Colon (tissue), 2 donors: Measurements from ENCODE around the gene CRIP3.

Experiments used
- FAIRE-seq: peaks from 2 replicates; lab custom pipeline; 2012; peaks lifted over from hg19 to GRCh38; lab: Jason Lieb, UNC
- donor health status: control.
- donor health status: control.

The CRIP3 gene

GRCh38 chr6:43287717-43288679 lies 20.6 kb downstream of the CRIP3 start:
- FAIRE-seq, result no peak

GRCh38 chr6:43286980-43287716 lies 21.5 kb downstream of the CRIP3 start:
- FAIRE-seq, result no peak

- no peak for FAIRE-seq
Measured at GRCh38 chr6:43286456-43286979, 22.1 kb downstream of the CRIP3 start.

GRCh38 chr6:43285832-43286231 lies 22.8 kb downstream of the CRIP3 start:
- no peak for FAIRE-seq

- no peak for FAIRE-seq
Measured at GRCh38 chr6:43284991-43285781, 23.4 kb downstream of the CRIP3 start.

- FAIRE-seq, result no peak
Measured at GRCh38 chr6:43283905-43284304, 24.7 kb downstream of the CRIP3 start.

- FAIRE-seq, result no peak
Measured at GRCh38 chr6:43283514-43283901, 25.1 kb downstream of the CRIP3 start.

- FAIRE-seq, result no peak
Measured at GRCh38 chr6:43282636-43283513, 25.8 kb downstream of the CRIP3 start.

- FAIRE-seq, result no peak
Measured at GRCh38 chr6:43282060-43282459, 26.6 kb downstream of the CRIP3 start.

- FAIRE-seq, result no peak
Measured at GRCh38 chr6:43280234-43280633, 28.4 kb downstream of the CRIP3 start.

GRCh38 chr6:43278524-43279078 lies 30.0 kb downstream of the CRIP3 start:
- FAIRE-seq, result no peak

- no peak for FAIRE-seq
Measured at GRCh38 chr6:43277643-43278523, 30.7 kb downstream of the CRIP3 start.

GRCh38 chr6:43277306-43277642 lies 31.4 kb downstream of the CRIP3 start:
- FAIRE-seq, result no peak

GRCh38 chr6:43276577-43277305 lies 31.9 kb downstream of the CRIP3 start:
- no peak for FAIRE-seq

GRCh38 chr6:43275801-43276576 lies 32.6 kb downstream of the CRIP3 start:
- FAIRE-seq, result no peak

GRCh38 chr6:43274916-43275597 lies 33.6 kb downstream of the CRIP3 start:
- FAIRE-seq, result no peak

GRCh38 chr6:43274127-43274915 lies 34.3 kb downstream of the CRIP3 start:
- FAIRE-seq, result no peak
